GM12878 (cell line): ENCODE data around the gene WBP4. TPM values are rescaled to one million over a fixed set of nuclear protein-coding genes. Genes with fewer than 3 reads are reported as not detected.

Source experiments
- ATAC-seq: fragments of 200-7000 bp; cut with Tn5 transposase; 3 replicates; pipeline ENCODE4 v1.9.1; 2020; ENCODE audit warnings: mild to moderate bottlenecking, moderate library complexity
- BruUV-seq: library from RNA; stranded (reverse); fragments of 400-500 nt; replicated peaks from 2 replicates; lab custom pipeline; 2021; lab: Mats Ljungman, UMichigan
- CTCF ChIA-PET: fragments of 300-600 bp; sonication (Branson Sonifier 250); formaldehyde crosslinking; extraction: SDS; loops from one replicate; lab custom pipeline; 2021; ENCODE audit warnings: inconsistent platforms; lab: Yijun Ruan, JAX
- POLR2A ChIA-PET: fragments of 350-600 bp; formaldehyde crosslinking; extraction: SDS; loops from one replicate; lab custom pipeline; 2021; ENCODE audit warnings: inconsistent platforms; lab: Charles Lee
- RAD21 ChIA-PET: fragments of 300-600 bp; sonication (Branson Sonifier 250); formaldehyde crosslinking; loops from one replicate; lab custom pipeline; 2023; ENCODE audit warnings: antibody characterized with exemption; ENCODE audit not compliant: unreplicated experiment; lab: Charles Lee
- SMC1A ChIA-PET: fragments of 300-600 bp; sonication (Branson Sonifier 250); formaldehyde crosslinking; loops from one replicate; lab custom pipeline; 2023; ENCODE audit not compliant: unreplicated experiment, uncharacterized antibody; lab: Charles Lee
- DNase-seq: peaks from one replicate; pipeline ENCODE4 v3.0.0-alpha.2; 2011; ENCODE audit warnings: low read depth, low spot score
- FAIRE-seq: peaks from 3 replicates; lab custom pipeline; 2011; peaks lifted over from hg19 to GRCh38; lab: Jason Lieb, UNC
- H2AFZ ChIP-seq: 2 replicates; pipeline ENCODE4 v1.6.0; 2011; ENCODE audit warnings: low read depth, low read length, control low read depth; ENCODE audit not compliant: control insufficient read depth
- H3K27ac ChIP-seq: 2 replicates; pipeline ENCODE4 v1.5.1; 2011; ENCODE audit warnings: control low read depth; ENCODE audit not compliant: control insufficient read depth, insufficient read depth
- H3K27me3 ChIP-seq, 2 experiments: replicated peaks in 1 of 2; 2 replicates each; pipeline versions ENCODE4 v1.6.0 to v1.6.1; 2011; ENCODE audit warnings: low read length in 1 of 2; ENCODE audit not compliant: control insufficient read depth in 2 of 2, insufficient read depth in 2 of 2
- H3K36me3 ChIP-seq, 2 experiments: 2 replicates each; pipeline ENCODE4 v1.5.1; 2011; ENCODE audit warnings: low read length in 1 of 2; ENCODE audit not compliant: control insufficient read depth in 2 of 2, insufficient read depth in 2 of 2
- H3K4me1 ChIP-seq: 2 replicates; pipeline ENCODE4 v1.6.1; 2011; ENCODE audit warnings: mild to moderate bottlenecking, low read length, moderate library complexity, mixed read lengths; ENCODE audit not compliant: control insufficient read depth, insufficient read depth
- H3K4me2 ChIP-seq: 2 replicates; pipeline ENCODE4 v1.6.0; 2011; ENCODE audit warnings: control low read depth; ENCODE audit not compliant: control insufficient read depth, insufficient read depth
- H3K4me3 ChIP-seq: fragments of 200-600 bp; sonication (generic); 2 replicates; pipeline ENCODE4 v1.5.1; 2016
- H3K79me2 ChIP-seq: 2 replicates; pipeline ENCODE4 v1.6.0; 2011; ENCODE audit warnings: low read length; ENCODE audit not compliant: control insufficient read depth, insufficient read depth
- H3K9ac ChIP-seq: 2 replicates; pipeline ENCODE4 v1.8.0; 2011; ENCODE audit warnings: low read length, control low read depth, mixed read lengths; ENCODE audit not compliant: control insufficient read depth, insufficient read depth
- H3K9me3 ChIP-seq: replicated peaks from 3 replicates; pipeline ENCODE4 v1.5.1; 2011; ENCODE audit warnings: mild to moderate bottlenecking, low read length; ENCODE audit not compliant: control insufficient read depth, insufficient read depth
- H4K20me1 ChIP-seq: 2 replicates; pipeline ENCODE4 v1.6.0; 2011; ENCODE audit not compliant: control insufficient read depth, insufficient read depth
- BHLHE40 ChIP-seq, 2 experiments: fragments of 450-650 bp in 1 of 2; IDR thresholded peaks; 2 replicates each; pipeline ENCODE4 v1.6.1; 2011 to 2017; ENCODE audit warnings: low read depth in 2 of 2, borderline replicate concordance in 1 of 2, improper control_type of control experiment in 1 of 2, low read length in 1 of 2, mild to moderate bottlenecking in 1 of 2
- GABPA ChIP-seq: IDR thresholded peaks from 2 replicates; pipeline ENCODE4 v1.6.1; 2014; ENCODE audit warnings: antibody characterized with exemption, low read depth, mild to moderate bottlenecking, inconsistent platforms
- IRF3 ChIP-seq: fragments of 450-650 bp; IDR thresholded peaks from 2 replicates; pipeline ENCODE4 v1.6.1; 2014; ENCODE audit warnings: mild to moderate bottlenecking
- NFIC ChIP-seq: IDR thresholded peaks from 2 replicates; pipeline ENCODE4 v1.6.1; 2012; ENCODE audit warnings: low read depth, mild to moderate bottlenecking, inconsistent platforms, low read length, moderate library complexity
- NFYB ChIP-seq: IDR thresholded peaks from 2 replicates; pipeline ENCODE4 v1.6.1; 2011; ENCODE audit warnings: low read depth, mild to moderate bottlenecking, low read length, improper control_type of control experiment, moderate library complexity; ENCODE audit not compliant: insufficient read depth
- PKNOX1 ChIP-seq: fragments of 450-650 bp; IDR thresholded peaks from 2 replicates; pipeline ENCODE4 v1.6.1; 2016; ENCODE audit warnings: mild to moderate bottlenecking
- PRDM15 ChIP-seq: fragments of 450-650 bp; formaldehyde crosslinking; IDR thresholded peaks from 2 replicates; pipeline ENCODE4 v1.4.0; 2020; ENCODE audit warnings: mild to moderate bottlenecking, moderate library complexity
- SMAD5 ChIP-seq: IDR thresholded peaks from 2 replicates; pipeline ENCODE4 v1.6.1; 2016; ENCODE audit warnings: antibody characterized with exemption, low read depth
- SUPT20H ChIP-seq: IDR thresholded peaks from 2 replicates; pipeline ENCODE4 v1.6.1; 2011; ENCODE audit warnings: low read depth, mild to moderate bottlenecking, low read length, moderate library complexity, borderline replicate concordance; ENCODE audit not compliant: control insufficient read depth
- ZZZ3 ChIP-seq: IDR thresholded peaks from 2 replicates; pipeline ENCODE4 v1.6.1; 2011; ENCODE audit warnings: low read depth; ENCODE audit not compliant: control insufficient read depth, insufficient read length
- WGBS: methylation state at CpG from one replicate; pipeline ENCODE4 v1.1.6; 2016; ENCODE audit warnings: low lambda C conversion rate; ENCODE audit not compliant: insufficient replicate concordance, insufficient coverage; ENCODE audit errors: missing lambda C conversion rate; 5-methylcytosine and 5-hydroxymethylcytosine counted together
- in situ Hi-C: fragments of 300-500 bp; cut with MboI; formaldehyde crosslinking; loops from 9 replicates; pipeline ENCODE4 v1.14.3; 2018; ENCODE audit warnings: mixed read lengths
- intact Hi-C: fragments of 100-400 bp; cut with micrococcal nuclease; formaldehyde crosslinking; loops from one replicate; pipeline ENCODE4 v1.14.2; 2022; ENCODE audit not compliant: unreplicated experiment
- polyA plus RNA-seq, 11 experiments: library from polyadenylated mRNA; depleted of rRNA in 4 of 11; unstranded in 6 of 11; stranded (reverse) in 5 of 11; fragments of >200 nt; fragmentation: Nextera tagmentation in 4 of 11; fragmentation: Illumina TruSeq in 1 of 11; extraction: Ambion mirVana in 4 of 11; extraction: Trizol in 1 of 11; gene quantifications; 1 replicate in 1 of 11; 2 replicates in 10 of 11; pipeline versions ENCODE4 v1.2.1 to v1.2.3, GENCODE V29; 2011 to 2016; ENCODE audit warnings: inconsistent platforms in 2 of 11, missing spikeins in 2 of 11, low read depth in 1 of 11
- total RNA-seq, 4 experiments: library from RNA; depleted of rRNA in 3 of 4; stranded (reverse); fragments of >200 nt in 3 of 4; fragmentation: Illumina TruSeq in 1 of 4; extraction: Trizol in 1 of 4; gene quantifications; 2 replicates each; pipeline versions ENCODE4 v1.2.1 to v1.2.3, GENCODE V29; 2013 to 2021
- TF ChIP-seq, protein P1 (sequence below): fragments of 450-650 bp; IDR thresholded peaks from 2 replicates; pipeline ENCODE4 v1.6.1; 2018; ENCODE audit warnings: mild to moderate bottlenecking, low read depth, moderate library complexity; ENCODE audit not compliant: partially characterized antibody

WBP4 gene
- total and polyA plus RNA-seq, 10 of the 15 experiments (the other 5 are each of a cell fraction or from before 2014, with no cell fraction given) = 7.4 to 21.6 (median 14.2) TPM

DNA sequence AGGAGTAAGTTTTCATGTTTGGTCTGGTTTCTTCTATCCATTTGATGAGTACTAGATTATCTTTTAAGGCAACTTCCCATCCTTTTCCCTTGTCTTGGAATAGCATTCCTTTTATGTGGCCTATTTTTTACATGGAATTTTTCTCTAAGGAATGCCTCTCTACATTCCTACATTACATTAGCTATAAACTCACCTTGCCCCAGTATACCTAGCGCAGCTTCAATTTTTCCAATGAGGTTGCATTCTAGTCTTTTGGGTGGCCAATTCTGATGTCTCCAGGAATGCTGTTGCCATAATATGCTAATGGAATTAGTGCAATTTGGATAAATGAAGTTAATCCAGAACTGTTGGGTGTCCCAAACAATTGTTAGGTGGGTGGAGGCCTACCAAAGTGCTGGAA, 37.5 kb downstream of the WBP4 start:
- SMC1A ChIA-PET = interaction anchor here (1.1 kb wide), 1 partner anchor 270 kb away, joined by 4 read pairs; no protein-coding TSS in a partner anchor
- in situ Hi-C loops = no loop called here
- no peaks in the 10 kb centered on the region for H3K4me1 ChIP-seq
- TF ChIP-seq ZZZ3 (no peak), NFIC (no peak), GABPA (no peak), BHLHE40 (IDR thresholded peaks at IDR 0.05; ENCODE audit: borderline replicate concordance in 1 of 2, low read depth in 2 of 2, low read length in 1 of 2) (no peak), PKNOX1 (no peak), IRF3 (no peak), SUPT20H (no peak), NFYB (no peak), SMAD5 (no peak), PRDM15 (CRISPR knock-in tag) (no peak)
- TF ChIP-seq, protein P1, sequence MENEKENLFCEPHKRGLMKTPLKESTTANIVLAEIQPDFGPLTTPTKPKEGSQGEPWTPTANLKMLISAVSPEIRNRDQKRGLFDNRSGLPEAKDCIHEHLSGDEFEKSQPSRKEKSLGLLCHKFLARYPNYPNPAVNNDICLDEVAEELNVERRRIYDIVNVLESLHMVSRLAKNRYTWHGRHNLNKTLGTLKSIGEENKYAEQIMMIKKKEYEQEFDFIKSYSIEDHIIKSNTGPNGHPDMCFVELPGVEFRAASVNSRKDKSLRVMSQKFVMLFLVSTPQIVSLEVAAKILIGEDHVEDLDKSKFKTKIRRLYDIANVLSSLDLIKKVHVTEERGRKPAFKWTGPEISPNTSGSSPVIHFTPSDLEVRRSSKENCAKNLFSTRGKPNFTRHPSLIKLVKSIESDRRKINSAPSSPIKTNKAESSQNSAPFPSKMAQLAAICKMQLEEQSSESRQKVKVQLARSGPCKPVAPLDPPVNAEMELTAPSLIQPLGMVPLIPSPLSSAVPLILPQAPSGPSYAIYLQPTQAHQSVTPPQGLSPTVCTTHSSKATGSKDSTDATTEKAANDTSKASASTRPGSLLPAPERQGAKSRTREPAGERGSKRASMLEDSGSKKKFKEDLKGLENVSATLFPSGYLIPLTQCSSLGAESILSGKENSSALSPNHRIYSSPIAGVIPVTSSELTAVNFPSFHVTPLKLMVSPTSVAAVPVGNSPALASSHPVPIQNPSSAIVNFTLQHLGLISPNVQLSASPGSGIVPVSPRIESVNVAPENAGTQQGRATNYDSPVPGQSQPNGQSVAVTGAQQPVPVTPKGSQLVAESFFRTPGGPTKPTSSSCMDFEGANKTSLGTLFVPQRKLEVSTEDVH = no peak
- TF ChIP-seq, all 136 proteins: peak for 0
- Histone ChIP-seq H2AFZ (no peak overlapping the region), H4K20me1 (no peaks in the 10 kb centered on the region), H3K36me3 (no peaks in the 10 kb centered on the region), H3K9ac (no peak overlapping the region), H3K27ac (no peak overlapping the region), H3K4me2 (no peak overlapping the region), H3K4me3 (no peak overlapping the region), H3K27me3 (no peaks in the 10 kb centered on the region), H3K9me3 (no peaks in the 10 kb centered on the region), H3K79me2 (no peaks in the 10 kb centered on the region)
- RAD21 ChIA-PET = no interaction called here
- POLR2A ChIA-PET = no interaction called here
- CTCF ChIA-PET = no interaction called here
- no TSS peak for BruUV-seq
- intact Hi-C loops = no loop called here
- FAIRE-seq (no peak), DNase-seq (no peak), ATAC-seq (no peak)
- 100% methylated on average over 1 of the region's 1 CpG for WGBS
